Stimulated activated CD8-positive, alpha-beta memory T cell treated with anti-CD3 and anti-CD28 coated beads, Interleukin-7, amount 100 ng/mL, for 1 hour (primary cell): ENCODE results near the gene MIXL1.
"Not testable (repeated sequence)": the region's sequence is repeated elsewhere in the genome, so short reads cannot be mapped to it uniquely, and the experiment has no call there.

ENCODE experiments used
- DNase-seq, 2 donors: peaks; one replicate each; pipeline ENCODE4 v3.0.0-alpha.2; 2020; ENCODE audit warnings: low read depth in 2 of 2

Gene MIXL1

GRCh38 chr1:226215239-226215638 is 8.2 kb upstream of the MIXL1 start:
- no peak for DNase-seq

GRCh38 chr1:226216056-226216455 is 7.4 kb upstream of the MIXL1 start:
- DNase-seq, result no peak

GRCh38 chr1:226217273-226217672 is 6.2 kb upstream of the MIXL1 start:
- DNase-seq, result no peak

GRCh38 chr1:226220473-226221189 is 2.8 kb upstream of the MIXL1 start:
- DNase-seq, result no peak

- DNase-seq, result no peak
These were observed 778 bp upstream of the MIXL1 start for GRCh38 chr1:226222686-226223085.

- DNase-seq, result no peak
These were observed 351 bp downstream of the MIXL1 start for GRCh38 chr1:226223786-226224244.

- DNase-seq, result no peak
These were observed 3.1 kb downstream of the MIXL1 start for GRCh38 chr1:226226601-226227000.

GRCh38 chr1:226233293-226233692 is 9.8 kb downstream of the MIXL1 start:
- no peak for DNase-seq

- no peak for DNase-seq
These were observed 10.3 kb downstream of the MIXL1 start for GRCh38 chr1:226233806-226234205.

- DNase-seq, result no peak
These were observed 13.4 kb downstream of the MIXL1 start for GRCh38 chr1:226236826-226237225.

GRCh38 chr1:226239421-226239820 is 16.0 kb downstream of the MIXL1 start:
- no peak for DNase-seq

- DNase-seq, result no peak
These were observed 24.6 kb downstream of the MIXL1 start for GRCh38 chr1:226248091-226248490.

- no peak for DNase-seq
These were observed 25.3 kb downstream of the MIXL1 start for GRCh38 chr1:226248796-226249195.

- no peak for DNase-seq
These were observed 27.0 kb downstream of the MIXL1 start for GRCh38 chr1:226250511-226250910.

GRCh38 chr1:226252841-226253240 is 29.4 kb downstream of the MIXL1 start:
- not testable (repeated sequence) for DNase-seq

GRCh38 chr1:226253933-226254332 is 30.5 kb downstream of the MIXL1 start:
- no peak for DNase-seq

- no peak for DNase-seq
These were observed 31.9 kb downstream of the MIXL1 start for GRCh38 chr1:226255380-226255779.

GRCh38 chr1:226261818-226262217 is 38.4 kb downstream of the MIXL1 start:
- no peak for DNase-seq

- no peak for DNase-seq
These were observed 45.1 kb downstream of the MIXL1 start for GRCh38 chr1:226268421-226269124.

- DNase-seq, result not testable (repeated sequence)
These were observed 48.9 kb downstream of the MIXL1 start for GRCh38 chr1:226272233-226272902.

GRCh38 chr1:226274138-226274537 is 50.7 kb downstream of the MIXL1 start:
- no peak for DNase-seq

GRCh38 chr1:226276077-226276682 is 52.7 kb downstream of the MIXL1 start:
- DNase-seq, result no peak
